ENCODE data around the gene MEF2A. TPM values are rescaled to one million over a fixed set of nuclear protein-coding genes. Genes with fewer than 3 reads are reported as not detected.
"Not testable (repeated sequence)": the region's sequence is repeated elsewhere in the genome, so short reads cannot be mapped to it uniquely, and the experiment has no call there.

Gene MEF2A
- total and polyA plus RNA-seq, 9 of the 15 experiments (the other 6 are each of a cell fraction or from before 2014, with no cell fraction given), result 1.6 to 18.7 (median 8.7) TPM

DNA sequence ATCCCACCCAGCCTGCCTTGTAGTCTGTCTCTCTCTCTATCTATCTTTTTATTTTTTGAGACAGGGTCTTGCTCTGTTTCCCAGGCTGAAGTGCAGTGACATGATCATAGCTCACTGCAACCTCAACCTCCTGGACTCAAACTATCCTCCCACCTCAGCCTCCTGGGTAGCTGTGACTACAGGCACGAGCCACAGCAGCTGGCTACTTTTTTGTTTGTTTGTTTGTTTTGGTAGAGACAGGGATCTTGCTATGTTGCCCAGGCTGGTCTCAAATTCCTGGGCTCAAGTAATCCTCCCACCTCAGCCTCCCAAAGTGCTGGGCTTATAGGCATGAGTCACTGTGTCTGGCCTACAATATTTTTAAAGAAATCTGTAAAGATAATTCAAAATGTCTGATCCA lies 46.4 kb upstream of the MEF2A start:
- ATAC-seq; DNase-seq (ENCODE audit: extremely low read depth in 1 of 4, low spot score in 3 of 4); H3K79me2 ChIP-seq (ENCODE audit: control insufficient read depth, insufficient read depth, low read length); BruUV-seq (replicated peaks); H3K27me3 ChIP-seq (ENCODE audit: control insufficient read depth in 2 of 2, insufficient read depth in 2 of 2, low read length in 2 of 2); intact Hi-C loops (cut with micrococcal nuclease); CTCF ChIA-PET (ENCODE audit: low intra/inter-chr PET ratio); H3K4me2 ChIP-seq (ENCODE audit: insufficient read depth, low read length); in situ Hi-C loops (cut with MboI); H3K9me3 ChIP-seq (replicated peaks; ENCODE audit: control insufficient read depth, insufficient read depth, low read depth, low read length); H3K9me1 ChIP-seq (ENCODE audit: control insufficient read depth, insufficient read depth, low read length); H2AFZ ChIP-seq (ENCODE audit: low read depth, low read length); H4K20me1 ChIP-seq (replicated peaks; ENCODE audit: control insufficient read depth, insufficient read depth, low read length); H3K27ac ChIP-seq (ENCODE audit: extremely low read depth, low read depth, low read length); H3K9ac ChIP-seq (ENCODE audit: insufficient read depth in 1 of 2, low read depth in 2 of 2, low read length in 2 of 2); H3K36me3 ChIP-seq (ENCODE audit: control insufficient read depth, insufficient read depth, low read length); H3K4me1 ChIP-seq (replicated peaks in 1 of 2; ENCODE audit: control insufficient read depth in 2 of 2, insufficient read depth in 2 of 2, low read length in 2 of 2); H3K4me3 ChIP-seq; FAIRE-seq: not testable (repeated sequence)
- 0% methylated on average over 1 of the region's 1 CpG for whole genome bisulfite sequencing (ENCODE audit: insufficient coverage, low coverage, missing lambda C conversion rate)
- POLR2A ChIA-PET, result interaction anchor here (1.3 kb wide), 1 partner anchor 15 kb away, joined by 4 read pairs; no protein-coding TSS in a partner anchor

- in situ Hi-C loops (cut with MboI), result no loop called here
- POLR2A ChIA-PET, result no interaction called here
- ATAC-seq (no peak), FAIRE-seq (no peak), DNase-seq (ENCODE audit: extremely low read depth in 1 of 4, low spot score in 3 of 4) (no peak)
- Histone ChIP-seq H3K4me2 (ENCODE audit: insufficient read depth, low read length) (no peak overlapping the region), H3K36me3 (ENCODE audit: control insufficient read depth, insufficient read depth, low read length) (no peaks in the 10 kb centered on the region), H4K20me1 (replicated peaks; ENCODE audit: control insufficient read depth, insufficient read depth, low read length) (no peaks in the 10 kb centered on the region), H3K9me1 (ENCODE audit: control insufficient read depth, insufficient read depth, low read length) (no peaks in the 10 kb centered on the region), H3K27ac (ENCODE audit: extremely low read depth, low read depth, low read length) (no peak overlapping the region), H3K9me3 (replicated peaks; ENCODE audit: control insufficient read depth, insufficient read depth, low read depth, low read length) (no peaks in the 10 kb centered on the region), H3K9ac (ENCODE audit: insufficient read depth in 1 of 2, low read depth in 2 of 2, low read length in 2 of 2) (no peak overlapping the region), H2AFZ (ENCODE audit: low read depth, low read length) (no peak overlapping the region), H3K79me2 (ENCODE audit: control insufficient read depth, insufficient read depth, low read length) (no peaks in the 10 kb centered on the region), H3K4me1 (replicated peaks in 1 of 2; ENCODE audit: control insufficient read depth in 2 of 2, insufficient read depth in 2 of 2, low read length in 2 of 2) (no peaks in the 10 kb centered on the region), H3K27me3 (ENCODE audit: control insufficient read depth in 2 of 2, insufficient read depth in 2 of 2, low read length in 2 of 2) (no peaks in the 10 kb centered on the region; a peak in 1 of 5 replicates), H3K4me3 (no peak overlapping the region)
- intact Hi-C loops (cut with micrococcal nuclease), result no loop called here
- CTCF ChIA-PET (ENCODE audit: low intra/inter-chr PET ratio), result no interaction called here
- BruUV-seq (replicated peaks), result no TSS peak
- 1% methylated on average over 4 of the region's 4 CpGs for WGBS (ENCODE audit: insufficient coverage, low coverage, missing lambda C conversion rate)
- TF ChIP-seq ELF1 (tag; IDR thresholded peaks at IDR 0.05) (no peak), ETV6 (IDR thresholded peaks at IDR 0.05; ENCODE audit: borderline replicate concordance in 1 of 2, low read depth in 2 of 2, low read length in 1 of 2) (no peak), ETV6 (CRISPR knock-in tag; IDR thresholded peaks at IDR 0.05; ENCODE audit: borderline replicate concordance) (no peak), EP300 (IDR thresholded peaks at IDR 0.05; ENCODE audit: low read length) (no peak), GATAD2B (IDR thresholded peaks at IDR 0.05; ENCODE audit: borderline replicate concordance) (no peak), ZNF780A (CRISPR knock-in tag; IDR thresholded peaks at IDR 0.05) (no peak), PTBP1 (IDR thresholded peaks at IDR 0.05; ENCODE audit: low read depth, low read length) (no peak), HDAC1 (IDR thresholded peaks at IDR 0.05) (no peak), EP400 (IDR thresholded peaks at IDR 0.05) (no peak), CREM (IDR thresholded peaks at IDR 0.05; ENCODE audit: low read depth) (no peak), HMG20B (CRISPR knock-in tag; IDR thresholded peaks at IDR 0.05) (no peak), RB1 (IDR thresholded peaks at IDR 0.05; ENCODE audit: low read depth) (no peak), ELF2 (CRISPR knock-in tag; IDR thresholded peaks at IDR 0.05) (no peak), CBFB (CRISPR knock-in tag; IDR thresholded peaks at IDR 0.05) (no peak), SREBF2 (CRISPR knock-in tag; IDR thresholded peaks at IDR 0.05) (no peak), ZNF384 (IDR thresholded peaks at IDR 0.05; ENCODE audit: low read depth, low read length) (no peak), CEBPB (tag; IDR thresholded peaks at IDR 0.05) (no peak), RBM22 (IDR thresholded peaks at IDR 0.05; ENCODE audit: low read depth, low read length, poor library complexity, severe bottlenecking) (no peak)
- TF ChIP-seq, protein P1, sequence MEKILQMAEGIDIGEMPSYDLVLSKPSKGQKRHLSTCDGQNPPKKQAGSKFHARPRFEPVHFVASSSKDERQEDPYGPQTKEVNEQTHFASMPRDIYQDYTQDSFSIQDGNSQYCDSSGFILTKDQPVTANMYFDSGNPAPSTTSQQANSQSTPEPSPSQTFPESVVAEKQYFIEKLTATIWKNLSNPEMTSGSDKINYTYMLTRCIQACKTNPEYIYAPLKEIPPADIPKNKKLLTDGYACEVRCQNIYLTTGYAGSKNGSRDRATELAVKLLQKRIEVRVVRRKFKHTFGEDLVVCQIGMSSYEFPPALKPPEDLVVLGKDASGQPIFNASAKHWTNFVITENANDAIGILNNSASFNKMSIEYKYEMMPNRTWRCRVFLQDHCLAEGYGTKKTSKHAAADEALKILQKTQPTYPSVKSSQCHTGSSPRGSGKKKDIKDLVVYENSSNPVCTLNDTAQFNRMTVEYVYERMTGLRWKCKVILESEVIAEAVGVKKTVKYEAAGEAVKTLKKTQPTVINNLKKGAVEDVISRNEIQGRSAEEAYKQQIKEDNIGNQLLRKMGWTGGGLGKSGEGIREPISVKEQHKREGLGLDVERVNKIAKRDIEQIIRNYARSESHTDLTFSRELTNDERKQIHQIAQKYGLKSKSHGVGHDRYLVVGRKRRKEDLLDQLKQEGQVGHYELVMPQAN (IDR thresholded peaks at IDR 0.05; ENCODE audit: borderline replicate concordance), result no peak
These were observed 43.5 kb upstream of the MEF2A start for GRCh38 chr15:99522288-99522687.

All from K562 (cell line).